Spinal cord (tissue), 10 donors: ENCODE results near the gene MAPK4. TPM values are rescaled to one million over a fixed set of nuclear protein-coding genes. Genes with fewer than 3 reads are reported as not detected.
"Not testable (repeated sequence)": the region's sequence is repeated elsewhere in the genome, so short reads cannot be mapped to it uniquely, and the experiment has no call there.

Experiments used
- DNase-seq, 6 donors: peaks; one replicate each; pipeline versions ENCODE4 v3.0.0 to v3.0.0-alpha.2; 2013 to 2015; ENCODE audit warnings: low spot score in 6 of 6, low read depth in 4 of 6
- H3K27ac ChIP-seq: one replicate; pipeline ENCODE4 v1.5.1; 2013; ENCODE audit warnings: low read depth, low read length, control low read depth
- H3K27me3 ChIP-seq: one replicate; pipeline ENCODE4 v1.6.1; 2013; ENCODE audit warnings: low read length; ENCODE audit not compliant: control insufficient read depth, insufficient read depth
- H3K36me3 ChIP-seq: one replicate; pipeline ENCODE4 v1.6.1; 2013; ENCODE audit warnings: low read length; ENCODE audit not compliant: control insufficient read depth, insufficient read depth
- H3K4me1 ChIP-seq: one replicate; pipeline ENCODE4 v1.6.1; 2013; ENCODE audit warnings: low read length; ENCODE audit not compliant: control insufficient read depth, insufficient read depth
- H3K4me3 ChIP-seq: one replicate; pipeline ENCODE4 v1.5.1; 2013; ENCODE audit warnings: low read depth, low read length, control low read depth
- H3K9me3 ChIP-seq: one replicate; pipeline ENCODE4 v1.6.1; 2013; ENCODE audit warnings: low read length; ENCODE audit not compliant: control insufficient read depth, insufficient read depth
- WGBS: methylation state at CpG from one replicate; pipeline ENCODE4 v1.1.5; 2013; ENCODE audit warnings: missing lambda C conversion rate; ENCODE audit not compliant: insufficient coverage; 5-methylcytosine and 5-hydroxymethylcytosine counted together
- polyA plus RNA-seq, 2 donors: library from polyadenylated mRNA; unstranded; fragments of 120-200 nt; gene quantifications; one replicate each; pipeline ENCODE4 v1.2.1, GENCODE V29; 2013; ENCODE audit not compliant: insufficient read length in 2 of 2
- total RNA-seq, 2 donors: library from RNA; depleted of rRNA in 1 of 2; stranded (reverse); fragments of 120-200 nt in 1 of 2; fragments of >200 nt in 1 of 2; gene quantifications; one replicate each; pipeline versions ENCODE4 v1.2.3 to v1.2.4, GENCODE V29; 2013 to 2014
- donor health status: healthy.

The MAPK4 gene
- total and polyA plus RNA-seq, 4 donors = 21.6 to 89.0 (median 25.2) TPM

DNA sequence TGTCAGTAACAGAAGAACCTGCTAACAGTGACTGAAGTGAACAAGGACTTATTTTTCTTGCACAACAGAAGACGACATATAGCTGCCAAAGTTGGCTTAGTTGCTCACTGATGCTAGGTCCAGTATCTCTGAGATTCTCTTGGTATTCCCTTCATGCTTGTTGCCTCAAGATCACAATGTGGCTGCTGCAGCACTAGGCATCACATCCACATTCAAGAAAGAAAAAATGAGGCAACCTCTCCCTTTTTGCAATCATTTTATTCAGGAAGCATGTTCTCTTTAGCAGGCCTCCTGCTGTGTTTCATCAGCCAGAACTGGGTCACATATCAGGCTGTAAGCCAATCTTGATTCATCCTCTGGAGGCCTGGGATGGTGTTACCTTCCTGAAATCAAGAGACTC lies 11.7 kb upstream of the MAPK4 start:
- WGBS = 100% methylated on average over 1 of the region's 1 CpG
- Histone ChIP-seq H3K36me3 (no peaks in the 10 kb centered on the region), H3K27ac (no peak overlapping the region), H3K4me1 (no peaks in the 10 kb centered on the region), H3K4me3 (no peak overlapping the region), H3K27me3 (no peaks in the 10 kb centered on the region), H3K9me3 (peaks cover 3% of the 10 kb centered on the region)
- DNase-seq = no peak

DNA sequence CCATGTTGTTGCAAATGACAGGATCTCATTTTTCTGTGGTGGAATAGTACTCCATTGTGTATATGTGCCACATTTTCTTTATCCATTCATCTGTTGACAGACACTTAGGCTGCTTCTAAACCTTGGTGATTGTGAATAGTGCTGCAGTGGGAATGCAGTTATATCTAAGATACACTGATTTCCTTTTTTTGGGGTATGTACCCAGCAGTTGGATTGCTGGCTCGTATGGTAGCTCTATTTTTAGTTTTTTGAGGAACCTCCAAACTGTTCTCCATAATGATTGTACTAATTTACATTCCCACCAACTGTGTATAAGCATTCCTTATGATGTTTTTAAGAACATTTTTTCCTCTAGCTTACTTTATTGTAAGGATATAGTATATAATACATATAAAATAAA lies 8.2 kb upstream of the MAPK4 start:
- DNase-seq = peak in 1 of 6 donors; percentile 53
- not testable (repeated sequence) for H3K27me3 ChIP-seq, H3K9me3 ChIP-seq, H3K27ac ChIP-seq, H3K4me3 ChIP-seq, H3K36me3 ChIP-seq, H3K4me1 ChIP-seq
- WGBS = no CpG with 5 or more reads among the region's 1 CpG

DNA sequence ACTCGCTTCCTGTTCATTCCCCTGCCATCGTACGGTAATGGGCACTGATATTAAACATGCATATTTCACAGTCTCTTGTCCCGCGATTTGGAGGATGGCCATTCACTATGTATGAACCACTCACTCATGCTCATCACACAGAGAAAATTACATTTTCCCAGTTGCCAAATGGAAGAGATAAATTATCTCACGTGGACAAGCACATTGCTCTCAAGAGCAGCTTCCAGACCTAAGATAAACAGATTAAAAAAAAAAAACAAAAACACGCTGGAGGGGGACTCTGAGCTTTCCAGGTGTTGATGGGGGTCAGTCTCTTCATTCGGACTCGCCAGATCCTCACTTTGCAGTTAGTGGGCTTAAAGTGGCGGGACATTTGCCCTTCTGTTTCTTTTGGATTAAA lies 1.7 kb upstream of the MAPK4 start:
- peaks cover 6% of the 10 kb centered on the region for H3K27me3 ChIP-seq
- peak in 1 of 6 donors; percentile 78 for DNase-seq
- peaks cover 2% of the 10 kb centered on the region for H3K9me3 ChIP-seq
- peaks cover 15% of the 10 kb centered on the region for H3K4me1 ChIP-seq
- no peaks in the 10 kb centered on the region for H3K36me3 ChIP-seq
- no peak overlapping the region for H3K4me3 ChIP-seq
- H3K27ac ChIP-seq = no peak overlapping the region
- no CpG with 5 or more reads among the region's 10 CpGs for WGBS

DNA sequence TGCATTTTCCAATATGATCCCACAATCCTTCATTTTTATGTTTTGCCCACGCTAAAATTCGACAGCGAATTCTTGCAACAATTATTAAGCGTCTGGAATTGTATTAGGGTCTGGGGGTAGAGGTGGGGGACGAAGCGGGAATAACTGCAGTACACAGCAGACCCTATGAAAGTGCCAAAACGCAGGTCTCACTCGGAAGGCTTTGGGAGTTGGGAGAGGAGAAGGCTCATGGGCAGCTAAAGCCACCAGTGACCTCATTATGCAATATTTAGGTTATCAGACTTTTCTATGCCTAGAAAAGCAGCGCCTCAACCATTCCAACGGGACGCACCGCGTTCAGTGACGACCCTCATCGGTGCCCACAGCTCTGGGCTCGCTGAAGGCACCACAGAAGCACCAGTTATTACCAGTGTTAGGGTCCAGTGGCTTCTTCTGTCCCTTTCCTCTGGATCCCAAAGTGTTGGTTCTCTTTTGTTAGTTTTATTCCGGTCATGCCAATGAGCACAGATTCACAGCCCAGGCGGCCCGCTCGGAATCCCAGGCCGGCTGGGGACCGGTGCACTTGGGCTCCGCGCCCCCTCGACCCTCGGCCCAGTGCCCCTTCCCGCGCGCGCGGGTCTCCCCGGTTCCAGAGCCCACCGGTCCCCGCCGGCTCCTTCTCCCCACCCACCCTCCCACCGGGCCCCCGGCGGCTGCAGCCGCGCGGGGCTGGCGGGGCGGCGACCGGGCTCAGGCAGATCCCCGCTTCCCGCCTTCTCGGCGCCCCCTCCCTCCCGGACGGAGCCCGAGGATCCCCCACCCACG lies 737 bp upstream of the MAPK4 start:
- Histone ChIP-seq H3K27ac (no peak overlapping the region), H3K27me3 (peaks cover 6% of the 10 kb centered on the region), H3K4me3 (peak overlapping the region; percentile 28), H3K4me1 (peaks cover 15% of the 10 kb centered on the region), H3K36me3 (no peaks in the 10 kb centered on the region), H3K9me3 (peaks cover 2% of the 10 kb centered on the region)
- WGBS = 11% methylated on average over 47 of the region's 53 CpGs
- DNase-seq = peak in 2 of 6 donors; percentile 21 to 30

DNA sequence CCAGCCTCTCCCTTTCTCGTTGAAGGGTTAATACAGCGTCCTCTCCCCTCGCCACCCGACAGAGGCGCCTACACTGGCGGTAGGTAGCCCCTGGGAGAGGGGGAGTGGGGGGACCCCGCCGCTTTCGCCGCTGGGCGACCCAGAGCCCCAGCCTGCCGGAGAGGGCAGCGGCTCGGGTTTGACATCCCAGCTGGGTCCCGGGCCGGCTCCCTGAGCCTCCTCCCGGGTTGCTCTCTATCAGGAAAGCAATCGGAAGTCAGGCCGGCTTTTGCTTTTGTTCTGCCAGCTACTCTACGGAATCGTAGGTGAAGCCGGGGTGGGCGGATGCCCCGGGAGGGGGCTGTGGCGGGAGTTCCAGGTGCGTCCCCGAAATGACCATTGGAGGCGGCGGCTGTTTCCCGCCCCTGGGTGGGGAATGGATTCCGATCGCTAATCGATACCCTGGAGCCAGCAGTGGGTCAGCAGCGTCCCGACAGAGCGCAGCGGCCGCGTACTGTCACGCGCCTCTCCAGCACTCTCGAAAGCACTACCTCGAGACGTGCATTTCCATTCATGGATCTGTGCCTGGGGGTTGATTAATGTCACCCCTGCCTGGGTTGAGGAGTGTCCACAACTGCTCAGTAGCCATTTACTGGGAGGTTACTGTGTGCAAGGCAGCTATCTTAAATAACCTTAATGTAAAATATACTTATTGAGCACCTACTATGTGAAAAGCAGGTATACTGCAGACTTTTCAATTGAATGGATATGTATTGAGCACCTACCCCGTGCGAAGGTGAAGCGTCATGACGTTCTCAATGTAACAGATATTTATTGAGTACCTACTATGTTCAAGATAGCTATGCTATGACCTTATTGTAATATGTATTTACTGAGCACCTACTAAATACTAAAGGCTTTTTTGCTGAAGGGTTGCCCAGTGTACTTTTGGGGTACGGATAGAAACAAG lies 1.1 kb downstream of the MAPK4 start:
- peak overlapping the region; percentile 75 for H3K4me3 ChIP-seq
- no peak overlapping the region for H3K27ac ChIP-seq
- under 1% methylated on average over 44 of the region's 49 CpGs for WGBS
- peak in 3 of 6 donors; percentile 9 to 67 (median 48) for DNase-seq
- no peaks in the 10 kb centered on the region for H3K9me3 ChIP-seq
- H3K36me3 ChIP-seq = no peaks in the 10 kb centered on the region
- H3K4me1 ChIP-seq = peaks cover 15% of the 10 kb centered on the region
- peaks cover 6% of the 10 kb centered on the region for H3K27me3 ChIP-seq

DNA sequence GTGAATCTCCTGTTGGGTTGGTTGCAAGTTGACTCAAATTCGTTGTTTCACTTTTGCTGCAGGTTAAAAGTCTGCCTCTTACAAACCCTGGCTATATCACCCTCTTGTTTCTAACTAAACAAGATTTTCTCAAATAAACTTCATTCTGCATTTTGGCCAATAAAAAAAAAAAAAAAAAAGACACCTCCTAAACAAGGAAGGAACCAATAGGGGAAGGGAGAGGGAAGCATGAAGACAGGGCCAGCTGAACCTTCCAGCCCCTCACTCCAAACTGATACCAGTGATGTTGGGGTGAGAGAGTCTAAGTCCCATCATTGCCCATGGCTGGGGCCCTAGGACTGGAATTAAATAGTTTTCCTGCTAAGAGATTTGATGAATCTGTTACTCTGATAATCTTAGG lies 2.4 kb downstream of the MAPK4 start:
- DNase-seq, H3K27me3 ChIP-seq, H3K27ac ChIP-seq, H3K4me3 ChIP-seq, H3K36me3 ChIP-seq, H3K9me3 ChIP-seq: not testable (repeated sequence)
- WGBS = no CpG with 5 or more reads among the region's 1 CpG
- peaks cover 15% of the 10 kb centered on the region for H3K4me1 ChIP-seq

DNA sequence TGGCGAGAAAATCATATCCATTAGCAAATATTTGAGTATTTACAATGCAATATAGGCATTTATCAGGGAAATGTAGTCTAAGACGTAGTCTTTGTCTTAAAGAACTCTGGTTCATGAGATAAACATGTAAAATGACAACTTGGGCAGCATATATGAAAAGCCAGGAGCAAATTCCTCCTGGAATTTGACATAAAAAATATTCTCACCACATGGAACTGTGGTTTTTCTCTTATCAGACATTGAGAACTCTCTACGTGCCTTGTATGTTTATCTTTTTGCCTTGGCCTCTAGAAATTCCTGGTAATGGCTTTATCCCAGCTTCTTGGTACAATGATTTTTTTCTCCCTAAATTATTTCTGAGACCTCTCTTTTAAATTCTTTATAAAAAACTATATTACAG lies 2.8 kb downstream of the MAPK4 start:
- no peak for DNase-seq
- Histone ChIP-seq H3K36me3 (no peaks in the 10 kb centered on the region), H3K9me3 (no peaks in the 10 kb centered on the region), H3K27ac (no peak overlapping the region), H3K27me3 (peaks cover 6% of the 10 kb centered on the region), H3K4me1 (peaks cover 15% of the 10 kb centered on the region), H3K4me3 (no peak overlapping the region)
- no CpG with 5 or more reads among the region's 3 CpGs for WGBS

DNA sequence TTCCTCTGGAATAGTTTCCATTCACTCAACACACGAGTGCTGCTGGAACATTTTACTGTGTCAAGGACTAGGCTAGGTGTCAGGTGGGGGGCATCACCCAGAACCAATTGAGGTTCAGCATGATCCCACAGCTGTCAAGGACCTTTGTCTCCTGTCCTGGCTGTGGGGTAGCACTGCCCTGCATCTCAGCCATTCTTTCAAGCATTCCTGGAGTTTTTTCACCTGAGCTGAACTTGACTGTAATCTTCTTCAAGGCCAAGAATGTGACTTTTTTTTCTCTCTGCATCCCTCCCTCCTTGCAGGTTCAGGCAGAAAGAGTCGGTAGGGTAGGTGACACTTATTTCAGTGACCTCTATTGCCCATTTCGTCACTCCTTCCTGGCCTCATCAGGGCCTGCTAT lies 3.5 kb downstream of the MAPK4 start:
- peaks cover under 1% of the 10 kb centered on the region for H3K9me3 ChIP-seq
- no peak overlapping the region for H3K4me3 ChIP-seq
- no peaks in the 10 kb centered on the region for H3K36me3 ChIP-seq
- H3K27ac ChIP-seq = no peak overlapping the region
- peaks cover 6% of the 10 kb centered on the region for H3K27me3 ChIP-seq
- 86% methylated on average over 2 of the region's 3 CpGs for WGBS
- H3K4me1 ChIP-seq = peaks cover 15% of the 10 kb centered on the region
- no peak for DNase-seq

DNA sequence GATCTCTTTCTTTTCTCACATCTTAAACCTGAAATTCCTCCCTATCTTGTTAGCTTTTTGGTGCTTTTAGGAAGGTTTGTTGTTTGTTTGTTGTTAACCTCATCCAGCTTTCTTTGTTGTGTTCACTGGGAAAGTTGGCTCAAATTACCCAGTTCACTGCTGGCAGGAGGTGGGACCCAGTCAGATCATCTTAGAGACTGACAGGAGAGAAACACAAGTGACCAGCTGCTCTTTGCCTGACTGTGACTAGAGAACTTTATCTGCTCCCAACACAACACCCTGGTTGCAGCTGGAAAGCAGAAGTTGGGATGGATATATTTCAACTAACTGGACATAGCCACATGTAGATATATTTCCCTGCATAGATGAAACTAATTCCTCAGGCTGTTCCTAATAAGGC lies 10.0 kb downstream of the MAPK4 start:
- no peaks in the 10 kb centered on the region for H3K4me1 ChIP-seq
- DNase-seq = no peak
- no peaks in the 10 kb centered on the region for H3K27me3 ChIP-seq
- H3K27ac ChIP-seq = no peak overlapping the region
- no peak overlapping the region for H3K4me3 ChIP-seq
- peaks cover 4% of the 10 kb centered on the region for H3K9me3 ChIP-seq
- no peaks in the 10 kb centered on the region for H3K36me3 ChIP-seq
